ENCODE results near the gene ZNF536.
"Not testable (repeated sequence)": the region's sequence is repeated elsewhere in the genome, so short reads cannot be mapped to it uniquely, and the experiment has no call there.

Gene ZNF536

DNA sequence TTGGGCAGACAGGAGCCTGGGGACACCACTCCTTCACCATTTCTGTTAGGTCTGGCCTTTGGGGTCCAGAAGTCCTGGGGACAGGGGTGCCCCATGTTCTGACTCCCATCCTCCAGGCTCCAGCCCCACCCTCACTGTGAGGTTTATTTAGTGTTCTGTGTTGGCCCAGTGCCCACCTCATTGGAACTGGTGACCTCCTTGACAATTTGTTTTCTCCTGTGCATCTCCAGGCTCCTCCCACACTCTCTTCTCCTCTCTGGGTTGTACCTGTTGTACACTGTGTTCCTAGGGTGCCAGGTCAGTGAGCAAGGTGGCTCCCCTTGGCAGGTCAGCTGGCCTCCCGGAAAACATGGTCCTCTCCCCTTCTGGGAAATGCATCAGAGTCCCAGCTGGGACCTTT, 110.8 kb downstream of the ZNF536 start:
- no peak for TF ChIP-seq ZNF274 (IDR thresholded peaks at IDR 0.05; ENCODE audit: low read depth, low read length)

DNA sequence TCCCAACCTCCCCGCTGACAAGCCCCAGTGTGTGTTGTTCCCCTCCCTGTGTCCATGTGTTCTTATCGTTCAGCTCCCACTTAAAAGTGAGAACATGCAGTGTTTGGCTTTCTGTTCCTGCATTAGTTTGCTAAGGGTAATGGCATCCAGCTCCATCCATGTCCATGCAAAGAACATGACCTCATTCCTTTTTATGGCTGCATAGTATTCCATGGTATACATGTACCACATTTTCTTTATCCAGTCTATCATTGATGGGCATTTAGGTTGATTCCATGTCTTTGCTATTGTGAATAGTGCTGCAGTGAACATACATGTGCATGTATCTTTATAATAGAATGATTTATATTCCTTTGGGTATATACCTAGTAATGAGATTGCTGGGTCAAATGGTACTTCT, 114.1 kb downstream of the ZNF536 start:
- not testable (repeated sequence) for H3K4me3 ChIP-seq (ENCODE audit: low read length)

More for the DNA sequence above, 110.8 kb downstream of the ZNF536 start:
- H3K4me3 ChIP-seq (ENCODE audit: low read length): no peak overlapping the region

DNA sequence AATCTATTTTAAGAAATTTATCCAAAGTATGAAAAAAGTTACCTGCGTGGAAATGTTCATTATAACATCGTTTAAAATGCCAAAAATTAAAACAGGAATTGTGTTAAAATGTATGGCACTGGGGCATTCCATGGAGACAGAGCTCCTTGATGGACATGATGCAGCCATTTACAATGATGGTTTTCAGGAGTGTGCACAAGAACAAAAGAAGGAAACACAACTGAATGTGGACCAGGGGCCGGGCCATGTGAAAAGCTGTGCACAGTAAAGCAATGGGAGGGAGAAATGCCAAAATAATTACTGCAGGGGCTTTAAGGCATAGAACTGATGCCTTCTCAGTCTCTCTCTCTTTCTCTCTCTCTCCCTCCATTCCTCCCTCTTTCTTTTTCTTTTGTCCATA, 115.0 kb downstream of the ZNF536 start:
- no peak for TF ChIP-seq ZNF274 (IDR thresholded peaks at IDR 0.05; ENCODE audit: low read depth, low read length)
- H3K4me3 ChIP-seq (ENCODE audit: low read length): no peak overlapping the region

DNA sequence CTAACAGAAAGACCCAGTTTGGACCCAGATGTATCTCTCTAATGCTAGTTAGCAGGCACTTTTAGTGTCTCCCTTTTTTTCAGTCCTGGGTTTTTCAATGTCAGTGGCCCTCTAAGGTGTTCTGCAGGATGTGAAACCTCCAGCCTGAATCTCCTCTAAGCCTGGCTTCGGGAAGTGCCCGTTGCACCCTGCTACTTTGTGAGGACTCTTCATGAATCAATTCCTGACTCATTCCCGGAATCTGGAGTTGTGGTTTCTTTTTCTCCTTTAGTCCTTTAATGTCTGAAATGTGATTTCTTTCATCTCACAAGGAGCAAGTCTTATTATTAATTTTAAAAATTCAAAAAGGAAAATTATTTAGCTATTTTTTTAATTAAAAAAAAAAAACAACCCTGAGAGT, 116.0 kb downstream of the ZNF536 start:
- no peak overlapping the region for H3K4me3 ChIP-seq (ENCODE audit: low read length)
- TF ChIP-seq ZNF274 (IDR thresholded peaks at IDR 0.05; ENCODE audit: low read depth, low read length): no peak

DNA sequence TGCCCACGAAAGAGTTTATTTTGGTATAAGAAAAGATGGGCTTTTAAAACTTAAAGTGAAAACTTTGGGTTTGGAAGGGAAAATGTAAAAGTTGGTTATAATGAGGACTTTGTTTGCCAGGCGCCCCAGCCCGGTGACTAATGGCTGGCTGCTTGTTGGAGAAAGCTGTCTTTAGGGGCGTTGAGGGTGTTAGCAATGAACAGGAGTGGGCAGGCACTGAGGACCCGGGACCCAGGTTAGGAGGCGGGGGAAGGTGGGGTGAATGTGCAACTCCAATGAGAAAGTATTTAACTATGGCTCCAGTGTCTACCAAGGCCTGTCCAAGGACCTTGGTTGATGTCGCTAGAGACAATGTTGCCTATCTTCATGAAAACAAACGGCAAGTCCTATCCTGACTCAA, 118.6 kb downstream of the ZNF536 start:
- no peak for TF ChIP-seq ZNF274 (IDR thresholded peaks at IDR 0.05; ENCODE audit: low read depth, low read length)
- no peak overlapping the region for H3K4me3 ChIP-seq (ENCODE audit: low read length)

DNA sequence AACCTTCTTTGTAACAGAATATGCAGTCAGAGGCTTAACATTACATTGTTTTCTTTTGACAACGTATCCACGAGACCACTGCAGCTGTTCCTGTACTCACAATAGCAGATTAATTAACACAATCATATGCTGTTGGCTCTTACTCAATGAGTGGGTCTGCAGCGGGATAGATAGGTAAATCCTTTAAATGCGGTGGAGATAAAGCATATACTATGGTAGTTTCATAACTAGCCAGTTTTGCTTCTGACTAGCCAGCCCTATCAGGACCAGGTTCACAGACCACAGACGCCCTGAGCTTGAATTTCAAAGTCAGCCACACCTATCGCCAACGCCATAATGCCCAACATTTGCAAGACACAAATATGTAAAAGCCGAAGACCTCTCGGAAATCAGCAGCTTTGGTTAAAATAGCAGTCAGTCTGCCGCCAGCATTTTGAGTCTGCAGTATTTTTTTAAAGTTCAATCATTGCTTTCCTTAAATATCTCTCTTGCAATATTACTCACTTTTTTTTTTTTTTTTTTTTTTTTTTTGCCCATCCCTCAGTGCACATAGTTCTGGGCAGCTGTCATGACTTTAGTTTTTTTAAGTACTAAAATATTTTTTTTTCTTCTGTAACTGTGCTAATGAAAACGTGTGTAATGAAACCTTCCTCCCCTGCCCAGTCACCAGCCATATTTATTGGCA, 120.5 kb downstream of the ZNF536 start:
- no peak overlapping the region for H3K4me3 ChIP-seq (ENCODE audit: low read length)
- no peak for TF ChIP-seq ZNF274 (IDR thresholded peaks at IDR 0.05; ENCODE audit: low read depth, low read length)

DNA sequence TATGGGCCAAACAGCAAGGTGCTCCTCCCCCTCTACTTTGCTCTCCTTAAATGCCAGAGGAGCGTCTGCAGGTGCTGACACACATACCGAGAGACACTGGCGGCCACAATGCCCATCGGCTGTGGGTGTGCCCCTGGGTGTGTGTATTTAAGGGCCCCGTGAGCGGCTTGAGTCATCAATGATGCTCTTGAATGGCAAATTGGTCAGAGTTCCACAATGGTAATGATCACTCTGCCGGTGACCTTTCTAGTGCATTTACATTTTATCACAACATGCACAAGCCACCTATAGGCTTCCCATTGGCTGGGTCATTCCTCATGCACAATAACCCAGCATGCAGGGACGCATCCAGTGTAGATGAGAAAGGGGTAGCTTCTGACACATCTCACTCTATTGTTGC, 124.8 kb downstream of the ZNF536 start:
- TF ChIP-seq ZNF274 (IDR thresholded peaks at IDR 0.05; ENCODE audit: low read depth, low read length): no peak
- no peak overlapping the region for H3K4me3 ChIP-seq (ENCODE audit: low read length)

DNA sequence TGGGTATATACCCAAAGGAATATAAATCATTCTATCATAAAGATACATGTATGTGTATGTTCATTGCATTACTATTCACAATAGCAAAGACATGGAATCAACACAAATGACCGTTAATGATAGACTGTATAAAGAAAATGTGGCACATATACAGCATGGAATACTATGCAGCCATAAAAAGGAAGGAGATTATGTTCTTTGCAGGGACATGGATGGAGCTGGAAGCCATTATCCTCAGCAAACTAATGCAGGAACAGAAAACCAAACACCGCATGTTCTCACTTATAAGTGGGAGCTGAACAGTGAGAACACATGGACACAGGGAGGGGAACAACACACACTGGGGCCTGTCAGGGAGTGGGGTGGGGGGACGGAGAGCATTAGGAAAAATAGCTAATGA, 125.9 kb downstream of the ZNF536 start:
- not testable (repeated sequence) for H3K4me3 ChIP-seq (ENCODE audit: low read length)

DNA sequence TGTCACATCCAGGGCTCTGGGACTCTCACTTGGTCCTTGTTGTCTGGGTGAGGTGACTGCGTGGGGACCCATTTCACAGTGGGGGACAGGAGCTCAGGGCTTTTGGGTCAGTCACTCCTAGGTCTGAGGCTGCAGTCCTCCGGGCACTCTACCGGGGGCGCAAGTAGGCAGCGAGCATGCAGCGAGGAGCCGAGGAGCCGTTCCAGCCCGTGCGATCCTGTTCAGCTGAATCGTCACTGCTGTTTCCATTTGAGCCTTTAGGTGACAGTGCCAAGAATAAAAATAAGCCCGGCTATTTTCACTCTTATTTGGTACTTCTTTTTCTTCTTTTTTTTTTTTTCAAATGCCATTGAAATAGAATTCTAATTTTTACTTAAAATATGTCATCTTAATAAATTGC, 126.5 kb downstream of the ZNF536 start:
- no peak overlapping the region for H3K4me3 ChIP-seq (ENCODE audit: low read length)
- no peak for TF ChIP-seq ZNF274 (IDR thresholded peaks at IDR 0.05; ENCODE audit: low read depth, low read length)

DNA sequence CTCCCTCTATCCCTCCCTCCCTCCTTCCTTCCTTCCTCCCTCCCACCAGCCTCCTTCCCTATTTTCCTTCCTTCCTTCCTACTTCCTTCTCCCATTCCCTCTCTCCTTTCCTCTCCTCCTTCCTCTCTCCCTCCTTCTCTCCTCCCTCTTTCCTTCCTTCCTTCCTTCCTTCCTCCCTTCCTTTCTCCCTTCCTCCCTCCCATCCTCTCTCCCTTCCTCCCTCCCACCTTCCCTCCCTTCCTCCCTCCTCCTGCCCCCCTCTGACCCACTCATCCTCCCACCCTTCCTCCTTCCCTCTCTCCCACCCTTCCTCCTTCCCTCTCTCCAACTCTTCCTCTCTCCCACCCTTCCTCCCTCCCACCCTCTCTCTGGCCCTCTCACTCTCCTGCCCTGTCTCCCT, 132.1 kb downstream of the ZNF536 start:
- no peak overlapping the region for H3K4me3 ChIP-seq (ENCODE audit: low read length)
- TF ChIP-seq ZNF274 (IDR thresholded peaks at IDR 0.05; ENCODE audit: low read depth, low read length): no peak

DNA sequence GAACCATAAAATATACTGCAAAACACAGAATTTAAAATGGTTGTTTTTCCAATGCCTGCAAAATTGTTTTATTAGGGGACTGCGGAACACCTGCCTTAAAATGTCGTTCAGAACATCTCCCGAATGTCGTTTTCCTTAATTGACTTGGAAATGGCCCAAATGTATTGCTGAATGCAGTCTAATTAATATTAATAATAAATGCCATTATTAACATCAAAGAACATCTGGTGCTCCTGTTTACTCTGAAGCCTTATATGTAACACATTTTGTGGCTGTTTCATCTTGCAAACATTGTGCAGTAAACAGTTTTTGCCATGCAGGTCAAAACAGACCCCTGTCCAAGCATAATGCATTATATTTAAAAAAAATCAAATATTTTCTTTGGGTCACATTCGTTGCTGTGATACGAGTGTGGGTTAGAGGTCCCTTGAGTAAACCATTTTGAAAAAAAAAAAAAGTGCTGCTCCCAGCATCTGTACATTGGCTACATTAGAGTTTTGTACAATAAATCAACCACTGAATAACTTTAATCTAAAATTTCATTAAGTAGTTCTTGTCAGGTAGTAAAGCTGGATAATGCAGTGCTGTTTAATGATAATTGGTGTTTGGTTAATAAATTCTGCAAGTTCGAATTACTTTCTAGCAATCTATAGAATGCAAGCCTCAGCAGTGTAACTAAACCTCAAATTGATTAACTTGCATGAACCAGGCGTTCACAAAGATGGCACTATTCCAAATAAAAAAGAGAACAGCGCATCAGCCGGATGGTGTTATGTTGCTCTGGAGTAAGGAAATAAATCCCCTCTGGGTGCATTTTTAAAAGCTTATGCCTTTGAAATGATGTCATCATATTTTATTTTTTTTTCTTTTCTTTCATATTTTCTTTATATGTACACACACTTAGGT, 140.2 kb downstream of the ZNF536 start:
- no peak overlapping the region for H3K4me3 ChIP-seq (ENCODE audit: low read length)
- TF ChIP-seq ZNF274 (IDR thresholded peaks at IDR 0.05; ENCODE audit: low read depth, low read length): no peak

DNA sequence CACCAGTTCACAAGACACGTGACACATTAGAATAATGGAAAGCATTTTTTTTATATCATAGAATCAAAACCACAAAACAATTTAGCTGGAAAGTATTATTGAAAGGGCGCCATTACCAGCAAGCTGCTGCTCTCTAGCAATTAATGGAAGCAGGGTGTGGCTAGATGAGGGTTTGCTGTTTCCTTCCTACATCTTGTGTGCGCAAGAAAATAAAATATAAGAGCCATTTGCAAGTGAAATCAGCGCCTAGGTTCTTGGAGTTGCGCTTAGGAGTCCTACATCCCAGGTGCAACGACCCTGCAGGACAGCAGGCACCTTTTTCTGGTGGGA, 140.9 kb downstream of the ZNF536 start:
- H3K4me3 ChIP-seq (ENCODE audit: low read length): no peak overlapping the region
- no peak for TF ChIP-seq ZNF274 (IDR thresholded peaks at IDR 0.05; ENCODE audit: low read depth, low read length)

DNA sequence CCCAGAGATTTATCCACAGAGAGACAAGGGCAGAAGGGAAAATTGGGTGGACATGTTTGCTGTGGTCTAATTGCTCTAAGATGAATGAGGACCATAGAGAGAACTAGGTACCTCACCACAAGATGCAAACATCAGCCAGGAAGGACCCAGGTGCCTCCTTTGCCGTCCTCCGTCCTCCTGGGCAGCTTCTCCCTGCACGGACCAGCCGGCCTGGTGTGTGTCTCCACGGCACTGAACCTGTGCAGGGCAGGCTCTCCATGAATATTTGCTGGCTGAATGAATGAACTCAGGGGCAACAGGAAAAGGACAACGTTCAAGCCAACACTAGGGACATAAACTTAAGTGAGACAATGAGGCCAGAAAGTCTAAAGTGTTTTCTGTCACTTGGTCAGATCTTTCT, 143.9 kb downstream of the ZNF536 start:
- TF ChIP-seq ZNF274 (IDR thresholded peaks at IDR 0.05; ENCODE audit: low read depth, low read length): no peak
- no peak overlapping the region for H3K4me3 ChIP-seq (ENCODE audit: low read length)

DNA sequence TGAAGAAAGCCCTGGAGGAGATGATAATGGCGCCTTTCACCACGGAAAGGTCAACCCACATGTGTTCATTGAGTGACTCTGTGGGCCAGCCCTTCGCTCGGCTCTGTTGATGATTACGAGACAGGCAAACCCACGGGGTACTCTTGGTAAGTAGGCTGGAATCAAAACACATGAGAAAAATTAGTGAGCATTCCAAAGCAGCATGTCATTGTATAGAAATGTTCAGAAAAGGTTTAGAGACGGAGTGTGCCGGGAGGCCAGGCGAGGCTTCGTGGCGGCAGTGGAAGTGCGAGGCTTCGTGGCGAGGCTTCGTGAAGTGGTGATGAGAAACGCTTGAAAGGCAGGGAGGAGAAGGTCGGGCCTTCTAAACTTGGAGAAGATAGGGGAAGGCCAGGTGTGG, 144.3 kb downstream of the ZNF536 start:
- no peak for TF ChIP-seq ZNF274 (IDR thresholded peaks at IDR 0.05; ENCODE audit: low read depth, low read length)
- H3K4me3 ChIP-seq (ENCODE audit: low read length): no peak overlapping the region

DNA sequence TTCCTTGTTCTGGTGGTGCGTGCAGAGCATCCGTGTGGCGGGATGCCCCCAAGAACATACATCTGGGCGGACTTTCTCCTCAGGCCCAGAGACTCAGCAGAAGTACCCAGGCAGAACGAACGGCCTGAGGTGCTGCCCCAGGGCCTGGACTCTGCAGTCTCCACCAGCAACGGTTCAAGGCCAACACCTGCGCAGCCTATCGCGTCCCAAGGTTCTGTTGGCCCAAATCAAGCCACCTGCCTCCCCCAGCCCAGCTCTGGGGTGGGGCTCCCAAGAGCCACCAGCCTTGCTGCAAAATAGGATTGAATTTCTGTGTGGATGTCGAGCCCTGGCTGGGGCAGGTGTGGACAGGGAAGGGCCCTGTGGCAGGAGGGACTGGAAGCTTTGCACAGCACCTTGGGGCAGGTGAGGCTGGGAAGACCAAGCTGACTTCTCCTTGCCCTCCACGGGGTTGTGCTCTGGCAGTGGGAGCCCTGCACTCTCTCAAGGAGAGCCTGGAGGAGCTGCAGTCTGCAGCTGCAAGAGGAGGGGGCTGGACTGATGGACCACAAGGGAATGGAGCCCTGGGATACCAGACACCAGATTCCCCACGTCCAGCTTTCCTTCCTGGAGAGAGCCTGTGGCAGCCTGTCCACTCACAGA, 146.9 kb downstream of the ZNF536 start:
- no peak overlapping the region for H3K4me3 ChIP-seq (ENCODE audit: low read length)
- no peak for TF ChIP-seq ZNF274 (IDR thresholded peaks at IDR 0.05; ENCODE audit: low read depth, low read length)

All from GM08714 (cell line).